ENCODE results near the gene KSR2.

DNA sequence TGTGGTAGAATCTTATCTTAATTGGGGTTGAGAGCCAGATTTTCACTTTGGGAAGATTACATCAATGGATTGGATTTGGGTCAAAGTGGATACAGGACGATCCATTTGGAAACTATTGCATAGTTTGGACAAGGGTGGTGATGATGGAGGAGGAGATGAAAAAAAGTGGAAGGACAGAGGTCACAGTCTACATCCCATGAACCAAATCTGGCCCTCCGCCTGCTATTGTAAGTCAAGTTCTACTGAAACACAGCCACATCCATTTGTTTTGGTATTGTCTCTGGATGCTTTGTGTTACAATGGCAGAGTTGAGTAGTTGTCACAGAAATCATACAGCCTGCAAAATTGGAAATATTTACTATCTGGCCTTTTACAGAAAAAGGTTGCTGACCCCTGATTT lies 310.6 kb downstream of the KSR2 start:
- TF ChIP-seq, protein P1, sequence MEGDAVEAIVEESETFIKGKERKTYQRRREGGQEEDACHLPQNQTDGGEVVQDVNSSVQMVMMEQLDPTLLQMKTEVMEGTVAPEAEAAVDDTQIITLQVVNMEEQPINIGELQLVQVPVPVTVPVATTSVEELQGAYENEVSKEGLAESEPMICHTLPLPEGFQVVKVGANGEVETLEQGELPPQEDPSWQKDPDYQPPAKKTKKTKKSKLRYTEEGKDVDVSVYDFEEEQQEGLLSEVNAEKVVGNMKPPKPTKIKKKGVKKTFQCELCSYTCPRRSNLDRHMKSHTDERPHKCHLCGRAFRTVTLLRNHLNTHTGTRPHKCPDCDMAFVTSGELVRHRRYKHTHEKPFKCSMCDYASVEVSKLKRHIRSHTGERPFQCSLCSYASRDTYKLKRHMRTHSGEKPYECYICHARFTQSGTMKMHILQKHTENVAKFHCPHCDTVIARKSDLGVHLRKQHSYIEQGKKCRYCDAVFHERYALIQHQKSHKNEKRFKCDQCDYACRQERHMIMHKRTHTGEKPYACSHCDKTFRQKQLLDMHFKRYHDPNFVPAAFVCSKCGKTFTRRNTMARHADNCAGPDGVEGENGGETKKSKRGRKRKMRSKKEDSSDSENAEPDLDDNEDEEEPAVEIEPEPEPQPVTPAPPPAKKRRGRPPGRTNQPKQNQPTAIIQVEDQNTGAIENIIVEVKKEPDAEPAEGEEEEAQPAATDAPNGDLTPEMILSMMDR (IDR thresholded peaks at IDR 0.05; ENCODE audit: low read length): no peak
- no peak for TF ChIP-seq EZH2 (IDR thresholded peaks at IDR 0.05; ENCODE audit: borderline replicate concordance, low read length)
